GM18861 (cell line): ENCODE data around the gene PLEKHO2.

ENCODE experiments used
- ATAC-seq: cut with Tn5 transposase; IDR thresholded peaks from one replicate; pipeline ENCODE4 v1.9.1; 2021; ENCODE audit not compliant: unreplicated experiment

PLEKHO2 gene

GRCh38 chr15:64911311-64912186 is 69.8 kb downstream of the PLEKHO2 start, which contains the start of gene ANKDD1A:
Gene ANKDD1A (plus strand): TSS chr15:64911902. CDS start chr15:64911931, 29 bp downstream.
- peak; percentile 60 for ATAC-seq

GRCh38 chr15:64912379-64913325 is 70.9 kb downstream of the PLEKHO2 start:
- no peak for ATAC-seq

- no peak for ATAC-seq
These were observed 74.0 kb downstream of the PLEKHO2 start for GRCh38 chr15:64915518-64916227.

- no peak for ATAC-seq
These were observed 74.7 kb downstream of the PLEKHO2 start for GRCh38 chr15:64916365-64916764.

GRCh38 chr15:64917211-64917610 is 75.5 kb downstream of the PLEKHO2 start:
- no peak for ATAC-seq
